Stimulated activated CD8-positive, alpha-beta memory T cell treated with anti-CD3 and anti-CD28 coated beads, Interleukin-7, amount 100 ng/mL, for 24 hours (primary cell): ENCODE data around the gene ZC3H15.
"Not testable (repeated sequence)": the region's sequence is repeated elsewhere in the genome, so short reads cannot be mapped to it uniquely, and the experiment has no call there.

Experiments
- DNase-seq: peaks from one replicate; pipeline ENCODE4 v3.0.0-alpha.2; 2020; ENCODE audit warnings: low read depth

Gene ZC3H15

DNA sequence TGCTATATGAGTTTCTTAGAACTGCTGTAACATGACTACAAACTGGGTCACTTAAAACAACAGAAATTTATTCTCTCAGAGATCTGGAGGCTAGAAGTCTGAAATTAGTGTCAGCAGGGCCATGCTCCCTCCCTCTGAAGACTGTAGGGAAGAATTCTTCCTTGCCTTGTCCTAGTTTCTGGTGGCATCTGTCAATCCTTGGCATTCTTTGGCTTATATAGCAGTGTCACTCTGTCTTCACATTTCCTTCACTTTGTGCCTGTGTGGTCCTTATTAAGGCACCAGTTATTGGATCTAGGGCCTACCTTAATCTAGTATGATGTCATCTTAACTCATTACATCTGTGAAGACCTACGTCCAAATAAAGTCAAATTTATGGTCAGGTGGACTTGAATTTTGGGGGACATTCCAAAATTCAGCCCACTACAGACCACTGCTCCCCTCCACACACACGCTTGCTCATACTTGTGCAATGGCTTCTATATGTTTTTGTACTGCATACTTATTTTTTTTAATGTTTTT, 7.6 kb downstream of the ZC3H15 start:
- DNase-seq: no peak

DNA sequence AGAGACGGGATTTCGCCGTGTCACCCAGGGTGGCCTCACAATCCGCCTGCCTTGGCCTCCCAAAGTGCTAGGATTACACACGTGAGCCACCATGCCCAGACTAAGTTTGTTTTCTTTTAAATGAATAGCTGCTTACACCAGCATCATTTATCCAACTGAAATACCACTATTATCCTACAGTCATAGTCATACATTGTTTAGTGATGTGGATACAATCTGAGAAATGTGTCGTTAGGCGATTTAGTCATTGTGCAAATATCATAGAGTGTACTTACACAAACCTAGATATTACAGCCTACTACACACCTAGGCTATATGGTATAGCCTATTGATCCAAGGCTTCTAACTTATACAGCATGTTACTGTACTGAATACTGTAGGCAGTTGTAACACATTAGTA, 10.3 kb downstream of the ZC3H15 start:
- no peak for DNase-seq

DNA sequence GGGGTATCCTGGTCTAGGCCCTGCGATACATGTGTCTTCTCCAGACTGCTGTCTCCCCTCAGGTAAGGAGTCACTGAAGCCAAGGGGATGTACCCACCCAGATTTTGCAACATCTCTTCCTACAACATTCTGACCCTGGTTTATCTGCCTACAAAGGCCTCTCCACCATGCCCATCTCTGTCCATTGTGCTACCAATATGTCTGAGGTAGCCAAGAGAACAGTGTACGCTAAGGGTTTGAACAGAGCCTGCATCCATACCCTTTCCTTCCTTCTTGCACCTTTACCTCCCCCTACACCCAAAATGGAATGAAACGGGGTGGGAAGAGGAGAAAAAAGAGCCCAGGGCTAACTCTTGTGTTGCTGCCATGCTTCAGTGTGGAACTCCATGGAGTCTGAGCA, 11.9 kb downstream of the ZC3H15 start:
- DNase-seq: no peak

DNA sequence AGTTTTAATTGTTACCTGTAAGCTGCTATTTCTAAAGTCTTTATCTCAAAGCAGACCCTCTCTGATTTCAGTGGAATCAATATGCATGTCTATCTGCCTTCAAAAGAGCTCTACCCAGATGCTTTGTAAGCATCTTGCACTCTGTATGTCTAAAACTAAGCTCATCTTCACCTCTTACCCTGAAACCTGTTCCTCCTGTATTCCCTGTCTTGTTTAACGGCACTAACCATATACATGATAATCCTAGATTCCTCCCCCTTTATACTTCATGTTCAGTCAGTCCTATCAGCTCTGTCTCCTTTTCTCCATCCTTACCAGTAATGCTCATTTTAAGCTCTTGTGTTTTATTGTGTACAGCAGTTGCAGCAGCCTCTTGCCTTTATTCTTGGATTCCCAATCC, 12.8 kb downstream of the ZC3H15 start:
- no peak for DNase-seq

DNA sequence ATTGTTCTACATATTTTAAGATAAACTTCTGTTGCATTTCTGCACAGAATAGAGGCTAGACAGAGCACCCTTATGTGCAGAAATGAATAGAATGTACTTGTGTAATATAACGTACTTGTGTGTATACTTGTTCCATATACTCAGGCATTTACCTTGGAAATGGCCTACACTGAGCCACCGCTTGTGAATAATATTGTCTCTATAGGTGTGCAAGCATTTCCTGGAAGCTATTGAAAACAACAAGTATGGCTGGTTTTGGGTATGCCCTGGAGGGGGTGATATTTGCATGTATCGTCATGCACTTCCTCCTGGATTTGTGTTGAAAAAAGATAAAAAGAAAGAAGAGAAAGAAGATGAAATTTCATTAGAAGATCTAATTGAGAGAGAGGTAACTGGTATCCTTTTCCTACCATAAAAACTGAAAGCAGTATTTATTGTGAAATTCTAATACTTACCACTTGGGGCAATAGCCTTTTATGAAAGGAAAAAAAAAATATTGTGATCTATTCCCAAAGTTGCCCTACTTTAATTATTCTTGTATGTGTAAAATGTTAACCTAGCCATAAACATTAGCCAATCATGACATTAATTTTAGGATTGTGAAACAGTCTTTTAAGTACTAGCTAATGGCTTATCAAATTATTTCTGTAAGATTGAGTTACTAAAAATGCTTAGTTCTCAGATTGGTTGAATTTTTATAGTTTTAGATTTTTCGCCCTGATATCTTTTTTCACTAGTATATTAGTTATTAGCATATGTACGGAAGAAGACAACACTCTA, 18.0 kb downstream of the ZC3H15 start:
- no peak for DNase-seq

- DNase-seq: no peak
These were observed 22.2 kb downstream of the ZC3H15 start for GRCh38 chr2:186508263-186508662.

- no peak for DNase-seq
These were observed 29.3 kb downstream of the ZC3H15 start for GRCh38 chr2:186515376-186515775.

DNA sequence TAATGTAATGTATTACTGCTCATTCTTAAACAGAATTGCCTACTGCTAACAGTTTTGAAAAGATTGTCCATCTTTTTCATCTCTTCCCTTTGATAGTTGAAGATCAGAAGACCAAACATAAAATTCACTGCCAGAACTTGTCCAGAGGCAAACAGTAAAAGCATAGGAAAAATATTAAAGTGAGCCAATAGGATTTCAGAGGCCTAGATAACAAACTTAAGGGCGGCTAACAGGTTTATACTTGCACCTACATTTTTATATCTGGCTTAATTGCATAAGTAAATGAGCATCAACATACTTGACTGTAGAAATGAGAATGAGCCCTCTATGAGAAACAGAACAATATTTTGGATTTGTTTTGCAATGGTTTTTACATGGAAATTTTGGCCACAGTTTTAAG, 30.3 kb downstream of the ZC3H15 start:
- no peak for DNase-seq

- no peak for DNase-seq
These were observed 31.0 kb downstream of the ZC3H15 start for GRCh38 chr2:186517090-186517489.

GRCh38 chr2:186518291-186518690, 32.2 kb downstream of the ZC3H15 start:
- DNase-seq: no peak

GRCh38 chr2:186518945-186519344, 32.9 kb downstream of the ZC3H15 start:
- DNase-seq: no peak

GRCh38 chr2:186521570-186522153, 35.6 kb downstream of the ZC3H15 start:
- not testable (repeated sequence) for DNase-seq

DNA sequence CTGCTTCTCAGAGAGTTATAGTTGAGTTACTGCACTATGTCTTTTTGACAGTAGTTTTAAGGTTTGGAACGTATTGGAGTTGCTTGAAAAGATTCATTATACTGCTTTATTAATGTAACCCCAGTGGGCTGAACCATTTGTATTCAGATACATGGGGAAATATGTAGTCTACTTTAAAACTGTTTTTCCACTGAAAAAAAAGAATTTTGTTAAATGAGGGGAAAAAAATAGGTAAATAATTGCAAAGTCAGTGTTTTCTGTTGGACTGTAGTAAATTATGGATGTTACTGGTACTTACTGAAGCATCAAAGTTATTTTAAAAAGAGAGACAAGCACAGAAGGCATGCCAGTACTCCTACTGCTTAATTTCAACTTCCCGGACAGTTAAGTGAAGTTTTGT, 36.4 kb downstream of the ZC3H15 start:
- DNase-seq: no peak

DNA sequence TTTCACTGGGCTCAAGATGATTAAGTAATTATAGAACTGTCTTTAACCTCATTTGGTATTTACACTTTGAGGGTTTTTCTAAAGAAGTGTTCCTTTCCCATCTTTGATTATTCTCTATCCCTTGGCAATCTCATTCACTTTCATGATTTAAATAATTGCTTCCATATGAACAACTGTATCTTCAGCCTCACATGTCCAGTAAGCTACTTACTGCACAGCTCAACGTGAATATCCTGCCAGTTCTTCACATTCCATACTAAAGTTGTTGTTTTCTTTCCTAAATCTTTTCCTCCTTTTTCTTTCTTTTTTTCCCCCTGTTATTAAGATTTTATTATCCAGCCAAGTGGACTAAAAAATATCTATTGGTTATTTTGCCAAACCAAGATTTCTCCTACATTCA, 37.7 kb downstream of the ZC3H15 start:
- DNase-seq: no peak

- DNase-seq: no peak
These were observed 40.2 kb downstream of the ZC3H15 start for GRCh38 chr2:186526281-186526680.

- DNase-seq: no peak
These were observed 44.3 kb downstream of the ZC3H15 start for GRCh38 chr2:186530314-186530713.

DNA sequence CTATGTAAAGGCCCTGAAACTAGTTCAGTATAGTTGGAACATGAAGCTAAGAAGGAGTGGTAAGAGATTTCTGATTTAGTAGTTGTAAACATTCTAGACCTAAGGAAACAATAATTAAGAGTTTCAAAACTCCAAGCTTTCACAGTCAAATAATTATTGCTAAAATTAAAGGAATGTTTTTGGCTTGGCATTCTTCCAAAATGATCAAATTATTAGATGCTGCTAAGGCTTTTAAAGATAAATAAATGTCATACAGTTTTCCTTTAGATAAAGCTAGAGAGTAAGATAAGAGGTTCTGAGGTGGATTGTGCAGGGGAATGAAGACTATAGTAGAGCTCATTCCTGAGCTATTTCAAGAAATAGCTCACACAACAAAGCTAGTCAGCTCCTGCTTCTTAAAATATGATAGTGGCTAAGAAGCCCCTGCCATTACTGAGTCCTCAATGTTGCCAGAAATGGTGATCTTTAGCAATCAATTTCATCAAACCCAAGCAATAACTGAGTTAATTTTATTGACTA, 45.3 kb downstream of the ZC3H15 start:
- DNase-seq: no peak

DNA sequence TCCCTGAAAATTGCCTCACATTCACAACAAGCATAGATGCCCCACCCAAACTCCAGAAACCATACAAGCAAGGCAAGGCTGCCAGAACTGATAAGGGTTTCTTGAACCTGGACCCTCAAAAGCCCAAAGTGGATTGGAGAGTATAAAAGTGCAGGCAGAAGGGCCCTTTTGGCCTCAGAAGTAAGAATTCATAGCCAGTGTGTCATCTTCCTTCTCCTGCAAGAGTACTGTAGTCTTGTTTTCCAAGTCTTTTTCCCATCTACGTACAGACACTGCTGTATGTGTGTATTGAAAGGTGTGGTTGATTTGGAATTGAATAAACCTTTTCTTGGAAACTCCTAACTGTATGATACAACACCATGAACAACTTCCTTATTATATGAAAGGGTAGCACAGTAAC, 46.8 kb downstream of the ZC3H15 start:
- no peak for DNase-seq

- DNase-seq: no peak
These were observed 47.7 kb downstream of the ZC3H15 start for GRCh38 chr2:186533717-186534116.

GRCh38 chr2:186534406-186534805, 48.3 kb downstream of the ZC3H15 start:
- no peak for DNase-seq

- no peak for DNase-seq
These were observed 49.8 kb downstream of the ZC3H15 start for GRCh38 chr2:186535861-186536260.

- no peak for DNase-seq
These were observed 51.0 kb downstream of the ZC3H15 start for GRCh38 chr2:186537019-186537418.

- DNase-seq: no peak
These were observed 54.9 kb downstream of the ZC3H15 start for GRCh38 chr2:186540941-186541340.

GRCh38 chr2:186542002-186542401, 55.9 kb downstream of the ZC3H15 start:
- no peak for DNase-seq
